K562 (cell line): ENCODE measurements around the gene SDR42E2. TPM values are rescaled to one million over a fixed set of nuclear protein-coding genes. Genes with fewer than 3 reads are reported as not detected.

ENCODE experiments used
- BRD9 ChIP-seq: fragments of 450-650 bp; IDR thresholded peaks from 2 replicates; pipeline ENCODE4 v1.6.1; 2018; ENCODE audit warnings: low read depth; ENCODE audit not compliant: partially characterized antibody
- CREB5 ChIP-seq: fragments of 250-450 bp; sonication (Bioruptor Pico); IDR thresholded peaks from 2 replicates; pipeline ENCODE4 v1.5.0; 2020; ENCODE audit warnings: mild to moderate bottlenecking
- DLX4 ChIP-seq: fragments of 250-450 bp; sonication (Bioruptor Pico); IDR thresholded peaks from 2 replicates; pipeline ENCODE4 v1.6.1; 2021; ENCODE audit warnings: mild to moderate bottlenecking
- E2F5 ChIP-seq: sonication (generic); formaldehyde crosslinking; IDR thresholded peaks from 2 replicates; pipeline ENCODE4 v1.8.0; 2022; ENCODE audit warnings: mild to moderate bottlenecking, missing genetic modification reagents
- EP400 ChIP-seq: fragments of 450-650 bp; IDR thresholded peaks from 2 replicates; pipeline ENCODE4 v1.6.1; 2017; ENCODE audit warnings: antibody characterized with exemption, mild to moderate bottlenecking, moderate library complexity
- HINFP ChIP-seq: fragments of 450-650 bp; conservative IDR thresholded peaks from 2 replicates; pipeline ENCODE4 v1.6.1; 2016; ENCODE audit warnings: missing genetic modification characterization, low read depth, mild to moderate bottlenecking, control low read depth, missing compliant biosample characterization
- MBD2 ChIP-seq: sonication (generic); IDR thresholded peaks from 2 replicates; pipeline ENCODE4 v1.6.1; 2016; ENCODE audit warnings: low read depth, borderline replicate concordance
- MYBL2 ChIP-seq, 2 experiments: fragments of 450-650 bp in 1 of 2; sonication (generic) in 1 of 2; formaldehyde crosslinking in 1 of 2; IDR thresholded peaks; 2 replicates each; pipeline versions ENCODE4 v1.6.1 to v1.8.1; 2017 to 2022; ENCODE audit warnings: borderline replicate concordance in 1 of 2, inconsistent platforms in 1 of 2, low read depth in 1 of 2, mild to moderate bottlenecking in 1 of 2, missing genetic modification reagents in 1 of 2, moderate library complexity in 1 of 2
- NFIC ChIP-seq: fragments of 450-650 bp; IDR thresholded peaks from 2 replicates; pipeline ENCODE4 v1.6.1; 2017; ENCODE audit warnings: mild to moderate bottlenecking, inconsistent platforms
- PBX2 ChIP-seq, 2 experiments: IDR thresholded peaks in 1 of 2; conservative IDR thresholded peaks in 1 of 2; 2 replicates each; pipeline ENCODE4 v1.6.1; 2016; ENCODE audit warnings: low read depth in 2 of 2, mild to moderate bottlenecking in 1 of 2, missing compliant biosample characterization in 1 of 2, missing genetic modification characterization in 1 of 2, moderate library complexity in 1 of 2
- PHF21A ChIP-seq: fragments of 450-650 bp; IDR thresholded peaks from 2 replicates; pipeline ENCODE4 v1.6.1; 2017; ENCODE audit warnings: low read depth, borderline replicate concordance
- PPARD ChIP-seq: fragments of 250-450 bp; sonication (Bioruptor Pico); IDR thresholded peaks from 2 replicates; pipeline ENCODE4 v1.8.0; 2022; ENCODE audit warnings: inconsistent platforms, mild to moderate bottlenecking, moderate library complexity
- TCF3 ChIP-seq: sonication (generic); formaldehyde crosslinking; IDR thresholded peaks from 2 replicates; pipeline ENCODE4 v1.4.0; 2020; ENCODE audit warnings: mild to moderate bottlenecking, missing genetic modification reagents
- ZBTB12 ChIP-seq: fragments of 250-450 bp; sonication (Bioruptor Pico); IDR thresholded peaks from 2 replicates; pipeline ENCODE4 v1.4.0; 2020
- ZBTB2 ChIP-seq: fragments of 450-650 bp; IDR thresholded peaks from 2 replicates; pipeline ENCODE4 v1.6.1; 2016; ENCODE audit warnings: antibody characterized with exemption
- polyA plus RNA-seq, 8 experiments: library from polyadenylated mRNA; depleted of rRNA in 4 of 8; stranded (reverse) in 5 of 8; unstranded in 3 of 8; fragments of >200 nt; fragmentation: Nextera tagmentation in 2 of 8; fragmentation: Illumina TruSeq in 1 of 8; extraction: Ambion mirVana in 2 of 8; extraction: Trizol in 1 of 8; gene quantifications; 2 replicates each; pipeline versions ENCODE4 v1.2.1 to v1.2.3, GENCODE V29; 2011 to 2014; ENCODE audit warnings: inconsistent platforms in 1 of 8, missing spikeins in 1 of 8
- total RNA-seq, 7 experiments: library from RNA; depleted of rRNA in 6 of 7; stranded (reverse); fragments of >200 nt in 6 of 7; fragmentation: Illumina TruSeq in 2 of 7; extraction: Trizol in 2 of 7; gene quantifications; 2 replicates each; pipeline versions ENCODE4 v1.2.1 to v1.2.3, GENCODE V29; 2011 to 2021; ENCODE audit warnings: low replicate concordance in 1 of 7

SDR42E2 gene
- total and polyA plus RNA-seq, 9 of the 15 experiments (the other 6 are each of a cell fraction or from before 2014, with no cell fraction given) = 0.03 to 0.07 (median 0.04) TPM; not detected in 4

- TF ChIP-seq PBX2 (CRISPR knock-in tag; IDR thresholded peaks at IDR 0.05; ENCODE audit: low read depth) (no peak), PBX2 (tag; conservative IDR thresholded peaks at IDR 0.05; ENCODE audit: low read depth) (no peak), MYBL2 (IDR thresholded peaks at IDR 0.05; ENCODE audit: low read depth) (no peak), MYBL2 (CRISPR knock-in tag; IDR thresholded peaks at IDR 0.05; ENCODE audit: borderline replicate concordance) (no peak), EP400 (peak; percentile 94), HINFP (tag) (no peak), ZBTB2 (no peak), DLX4 (CRISPR knock-in tag) (no peak), PHF21A (0 out of 2 replicates have a peak, but pooled peaks have one; percentile 3), E2F5 (CRISPR knock-in tag) (peak; percentile 32; the same call in 1 of the 2 replicates), ZBTB12 (CRISPR knock-in tag) (0 out of 2 replicates have a peak, but pooled peaks have one; percentile 16), CREB5 (CRISPR knock-in tag) (no peak), NFIC (peak; percentile 84), BRD9 (no peak), TCF3 (CRISPR knock-in tag) (peak; percentile 60), PPARD (CRISPR knock-in tag) (no peak), MBD2 (no peak; the same call in 1 of the 2 replicates)
Measured at GRCh38 chr16:22206013-22206841, 43.9 kb downstream of the SDR42E2 start, which contains the start of gene EEF2K (continued).
